ENCODE results near the gene RETREG1.

The RETREG1 gene

DNA sequence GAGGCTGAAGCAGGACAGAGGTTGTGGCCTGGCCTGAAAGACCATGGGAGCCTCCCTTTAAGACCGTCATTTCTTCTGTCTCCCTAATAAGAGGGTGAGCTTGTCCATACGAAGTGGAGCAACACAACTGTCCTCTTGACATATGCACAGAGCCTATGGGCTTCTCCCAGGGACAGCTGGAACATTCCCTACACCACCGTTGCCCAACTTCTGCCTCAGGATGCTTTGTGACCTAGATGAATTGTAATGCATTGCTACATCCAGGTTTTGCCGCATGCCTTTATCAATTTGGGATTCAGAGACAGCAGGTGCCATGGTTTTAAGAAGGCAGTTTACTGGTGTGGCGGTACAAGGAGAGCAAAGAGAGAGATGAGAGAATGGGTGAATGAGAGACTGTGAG, 116.8 kb downstream of the RETREG1 start:
- TF ChIP-seq, protein P1, sequence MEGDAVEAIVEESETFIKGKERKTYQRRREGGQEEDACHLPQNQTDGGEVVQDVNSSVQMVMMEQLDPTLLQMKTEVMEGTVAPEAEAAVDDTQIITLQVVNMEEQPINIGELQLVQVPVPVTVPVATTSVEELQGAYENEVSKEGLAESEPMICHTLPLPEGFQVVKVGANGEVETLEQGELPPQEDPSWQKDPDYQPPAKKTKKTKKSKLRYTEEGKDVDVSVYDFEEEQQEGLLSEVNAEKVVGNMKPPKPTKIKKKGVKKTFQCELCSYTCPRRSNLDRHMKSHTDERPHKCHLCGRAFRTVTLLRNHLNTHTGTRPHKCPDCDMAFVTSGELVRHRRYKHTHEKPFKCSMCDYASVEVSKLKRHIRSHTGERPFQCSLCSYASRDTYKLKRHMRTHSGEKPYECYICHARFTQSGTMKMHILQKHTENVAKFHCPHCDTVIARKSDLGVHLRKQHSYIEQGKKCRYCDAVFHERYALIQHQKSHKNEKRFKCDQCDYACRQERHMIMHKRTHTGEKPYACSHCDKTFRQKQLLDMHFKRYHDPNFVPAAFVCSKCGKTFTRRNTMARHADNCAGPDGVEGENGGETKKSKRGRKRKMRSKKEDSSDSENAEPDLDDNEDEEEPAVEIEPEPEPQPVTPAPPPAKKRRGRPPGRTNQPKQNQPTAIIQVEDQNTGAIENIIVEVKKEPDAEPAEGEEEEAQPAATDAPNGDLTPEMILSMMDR (IDR thresholded peaks at IDR 0.05; ENCODE audit: insufficient read depth, low read depth, low read length, missing control alignments) = no peak
- DNase-seq (ENCODE audit: low read depth) = no peak
- no peak overlapping the region for H3K4me3 ChIP-seq (ENCODE audit: low read length)

DNA sequence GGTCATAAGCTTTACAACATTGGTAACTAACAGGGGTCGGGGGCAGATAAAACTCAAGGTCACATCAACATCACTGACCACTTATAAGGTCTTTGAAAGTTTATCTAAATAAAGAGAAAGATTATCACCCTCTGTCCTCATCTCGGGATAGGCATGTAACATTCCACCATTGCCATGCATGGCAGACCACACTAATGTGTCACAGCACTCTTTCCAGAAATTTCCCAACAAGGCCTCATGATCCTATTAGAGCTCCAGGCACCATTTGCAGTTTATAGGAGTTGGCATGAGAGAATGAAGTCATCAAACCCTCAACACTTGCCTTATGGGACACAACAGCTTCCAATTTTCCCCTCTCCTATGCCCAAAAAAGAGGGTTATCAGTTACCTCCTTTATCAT, 119.3 kb downstream of the RETREG1 start:
- TF ChIP-seq, protein P1 (IDR thresholded peaks at IDR 0.05; ENCODE audit: insufficient read depth, low read depth, low read length, missing control alignments) = no peak

GRCh38 chr5:16493261-16493660, 123.5 kb downstream of the RETREG1 start:
- DNase-seq (ENCODE audit: low read depth) = peak; percentile 94
- TF ChIP-seq, protein P1 (IDR thresholded peaks at IDR 0.05; ENCODE audit: insufficient read depth, low read depth, low read length, missing control alignments) = no peak
- H3K4me3 ChIP-seq (ENCODE audit: low read length) = peak overlapping the region; percentile 9

More for the DNA sequence above, 119.3 kb downstream of the RETREG1 start:
- H3K4me3 ChIP-seq (ENCODE audit: low read length) = no peak overlapping the region
- DNase-seq (ENCODE audit: low read depth) = no peak

DNA sequence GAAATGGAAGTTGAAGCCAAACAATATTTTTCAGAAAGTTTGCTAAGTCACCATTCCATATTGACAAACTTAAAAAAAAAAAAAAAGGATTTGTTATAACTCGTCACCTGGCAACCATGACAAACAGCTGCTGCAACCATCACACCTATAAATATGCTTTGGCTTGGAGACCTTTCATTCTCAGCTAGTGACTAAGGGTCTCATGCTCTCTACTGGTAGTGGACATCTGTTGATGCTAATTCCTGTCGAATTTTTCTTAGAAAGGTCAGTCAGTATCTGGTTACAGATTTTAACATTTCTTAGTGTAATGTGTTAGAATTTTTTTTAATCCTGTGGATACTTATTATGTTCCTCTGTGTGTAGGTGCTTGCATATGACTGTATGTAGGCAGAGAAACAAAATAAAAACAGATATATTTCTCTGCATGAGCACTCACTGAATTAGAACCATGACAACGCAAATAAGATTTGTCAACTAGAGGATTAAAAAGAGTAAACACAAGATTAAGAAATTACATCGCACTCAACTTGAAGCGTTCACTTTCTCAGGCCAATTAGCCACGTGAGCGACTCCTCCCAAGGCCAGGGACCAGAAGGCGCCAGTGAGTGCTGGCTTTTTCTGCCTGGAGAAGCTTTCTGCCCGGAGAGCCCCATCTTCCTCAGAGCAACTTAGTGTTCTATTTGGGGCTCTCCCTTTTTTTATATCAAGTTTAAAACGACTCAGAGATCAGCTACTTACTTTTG, 124.2 kb downstream of the RETREG1 start:
- peak overlapping the region; percentile 9 for H3K4me3 ChIP-seq (ENCODE audit: low read length)
- TF ChIP-seq, protein P1 (IDR thresholded peaks at IDR 0.05; ENCODE audit: insufficient read depth, low read depth, low read length, missing control alignments) = no peak
- DNase-seq (ENCODE audit: low read depth) = peak; percentile 86

DNA sequence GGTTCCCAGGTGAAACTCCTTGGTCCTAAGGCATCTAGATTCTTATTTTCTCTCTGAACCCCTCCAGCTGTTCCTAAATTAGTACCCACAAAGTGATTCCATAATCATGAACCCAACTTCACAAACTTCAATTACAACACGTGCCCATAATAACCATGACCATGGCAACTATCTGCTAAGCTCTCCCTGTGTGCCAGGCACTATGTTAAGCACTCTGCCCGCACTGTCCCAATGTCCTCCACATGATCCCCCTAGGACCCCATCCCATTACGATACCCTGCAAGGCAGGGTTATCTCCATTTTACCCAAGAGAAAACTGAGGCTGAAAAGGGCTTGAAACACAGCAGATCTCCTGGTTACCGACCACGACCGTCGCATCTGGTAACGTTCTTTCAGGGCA, 125.9 kb downstream of the RETREG1 start:
- DNase-seq (ENCODE audit: low read depth) = no peak
- TF ChIP-seq, protein P1 (IDR thresholded peaks at IDR 0.05; ENCODE audit: insufficient read depth, low read depth, low read length, missing control alignments) = no peak
- H3K4me3 ChIP-seq (ENCODE audit: low read length) = no peak overlapping the region

DNA sequence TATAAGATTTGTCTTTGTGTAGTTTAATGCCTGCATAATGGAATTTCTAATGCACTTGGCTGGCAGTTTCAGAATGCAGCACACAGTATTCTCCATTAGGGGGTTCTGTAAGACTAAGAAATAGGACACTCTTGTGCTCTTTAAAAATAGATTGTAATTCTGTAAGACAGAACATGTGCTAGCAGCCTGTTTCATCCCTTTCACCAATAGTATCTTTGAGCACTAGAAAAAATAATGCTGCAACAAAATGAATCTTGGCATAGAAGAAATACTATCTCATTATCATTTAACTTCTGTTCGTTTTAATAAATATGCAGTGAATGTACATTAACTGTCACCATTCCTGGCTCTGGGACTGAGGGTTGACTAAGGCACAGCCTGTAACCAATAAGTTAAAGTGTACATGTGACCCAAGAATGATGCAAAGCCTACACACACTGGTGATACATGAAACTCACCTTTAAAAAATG, 127.4 kb downstream of the RETREG1 start:
- peak; percentile 62 for DNase-seq (ENCODE audit: low read depth)
- H3K4me3 ChIP-seq (ENCODE audit: low read length) = no peak overlapping the region
- TF ChIP-seq, protein P1 (IDR thresholded peaks at IDR 0.05; ENCODE audit: insufficient read depth, low read depth, low read length, missing control alignments) = peak; percentile 77

- no peak for DNase-seq (ENCODE audit: low read depth)
- H3K4me3 ChIP-seq (ENCODE audit: low read length) = no peak overlapping the region
Observed at GRCh38 chr5:16487456-16487855, 129.3 kb downstream of the RETREG1 start.

More at GRCh38 chr5:16487456-16487855, 129.3 kb downstream of the RETREG1 start:
- TF ChIP-seq, protein P1 (IDR thresholded peaks at IDR 0.05; ENCODE audit: insufficient read depth, low read depth, low read length, missing control alignments) = no peak

Data from epithelial cell of esophagus (primary cell).